Measurements from ENCODE around the gene PDK2. TPM values are rescaled to one million over a fixed set of nuclear protein-coding genes. Genes with fewer than 3 reads are reported as not detected.

Gene PDK2
- total and polyA plus RNA-seq, 2 experiments from 2014 or later: 12.0 to 15.9 TPM

GRCh38 chr17:50154604-50155003, 59.5 kb downstream of the PDK2 start:
- Histone ChIP-seq H4K20me1 (replicated peaks; ENCODE audit: insufficient read depth) (no peaks in the 10 kb centered on the region), H2AFZ (no peak overlapping the region), H3F3A (replicated peaks; ENCODE audit: low read depth) (peaks cover 5% of the 10 kb centered on the region; the same call in 1 of the 2 replicates), H3K36me3 (ENCODE audit: insufficient read depth) (no peaks in the 10 kb centered on the region), H3K79me2 (replicated peaks; ENCODE audit: insufficient read depth) (no peaks in the 10 kb centered on the region), H3K27ac (ENCODE audit: low read depth) (no peak overlapping the region), H3K27me3 (ENCODE audit: insufficient read depth) (peaks cover 11% of the 10 kb centered on the region), H3K4me3 (no peak overlapping the region), H3K4me2 (no peak overlapping the region), H3K9me2 (ENCODE audit: insufficient read depth) (no peaks in the 10 kb centered on the region), H3K4me1 (ENCODE audit: insufficient read depth) (peaks cover 11% of the 10 kb centered on the region)
- peaks cover 18% of the 10 kb centered on the region for H3K4me1 Mint-ChIP-seq
- H3K27me3 Mint-ChIP-seq (ENCODE audit: insufficient read depth, low read depth, poor library complexity): peaks cover 14% of the 10 kb centered on the region
- H3K4me3 Mint-ChIP-seq: no peak overlapping the region; the same call in 2 of the 3 replicates
- TF ChIP-seq EZH2 (IDR thresholded peaks at IDR 0.05; ENCODE audit: low read depth, unreplicated experiment): no peak
- no peak for TF ChIP-seq ZNF331 (CRISPR knock-in tag; IDR thresholded peaks at IDR 0.05; ENCODE audit: low read depth)
- TF ChIP-seq JUNB (IDR thresholded peaks at IDR 0.05; ENCODE audit: unreplicated experiment): no peak
- TF ChIP-seq POLR2AphosphoS5 (IDR thresholded peaks at IDR 0.05; ENCODE audit: low read depth): no peak
- TF ChIP-seq NANOG (IDR thresholded peaks at IDR 0.05; ENCODE audit: borderline replicate concordance): no peak
- TF ChIP-seq EZH2phosphoT487 (IDR thresholded peaks at IDR 0.05; ENCODE audit: unreplicated experiment): no peak
- TF ChIP-seq, protein P1, sequence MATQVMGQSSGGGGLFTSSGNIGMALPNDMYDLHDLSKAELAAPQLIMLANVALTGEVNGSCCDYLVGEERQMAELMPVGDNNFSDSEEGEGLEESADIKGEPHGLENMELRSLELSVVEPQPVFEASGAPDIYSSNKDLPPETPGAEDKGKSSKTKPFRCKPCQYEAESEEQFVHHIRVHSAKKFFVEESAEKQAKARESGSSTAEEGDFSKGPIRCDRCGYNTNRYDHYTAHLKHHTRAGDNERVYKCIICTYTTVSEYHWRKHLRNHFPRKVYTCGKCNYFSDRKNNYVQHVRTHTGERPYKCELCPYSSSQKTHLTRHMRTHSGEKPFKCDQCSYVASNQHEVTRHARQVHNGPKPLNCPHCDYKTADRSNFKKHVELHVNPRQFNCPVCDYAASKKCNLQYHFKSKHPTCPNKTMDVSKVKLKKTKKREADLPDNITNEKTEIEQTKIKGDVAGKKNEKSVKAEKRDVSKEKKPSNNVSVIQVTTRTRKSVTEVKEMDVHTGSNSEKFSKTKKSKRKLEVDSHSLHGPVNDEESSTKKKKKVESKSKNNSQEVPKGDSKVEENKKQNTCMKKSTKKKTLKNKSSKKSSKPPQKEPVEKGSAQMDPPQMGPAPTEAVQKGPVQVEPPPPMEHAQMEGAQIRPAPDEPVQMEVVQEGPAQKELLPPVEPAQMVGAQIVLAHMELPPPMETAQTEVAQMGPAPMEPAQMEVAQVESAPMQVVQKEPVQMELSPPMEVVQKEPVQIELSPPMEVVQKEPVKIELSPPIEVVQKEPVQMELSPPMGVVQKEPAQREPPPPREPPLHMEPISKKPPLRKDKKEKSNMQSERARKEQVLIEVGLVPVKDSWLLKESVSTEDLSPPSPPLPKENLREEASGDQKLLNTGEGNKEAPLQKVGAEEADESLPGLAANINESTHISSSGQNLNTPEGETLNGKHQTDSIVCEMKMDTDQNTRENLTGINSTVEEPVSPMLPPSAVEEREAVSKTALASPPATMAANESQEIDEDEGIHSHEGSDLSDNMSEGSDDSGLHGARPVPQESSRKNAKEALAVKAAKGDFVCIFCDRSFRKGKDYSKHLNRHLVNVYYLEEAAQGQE (IDR thresholded peaks at IDR 0.05; ENCODE audit: unreplicated experiment): no peak
- TF ChIP-seq, protein P2, sequence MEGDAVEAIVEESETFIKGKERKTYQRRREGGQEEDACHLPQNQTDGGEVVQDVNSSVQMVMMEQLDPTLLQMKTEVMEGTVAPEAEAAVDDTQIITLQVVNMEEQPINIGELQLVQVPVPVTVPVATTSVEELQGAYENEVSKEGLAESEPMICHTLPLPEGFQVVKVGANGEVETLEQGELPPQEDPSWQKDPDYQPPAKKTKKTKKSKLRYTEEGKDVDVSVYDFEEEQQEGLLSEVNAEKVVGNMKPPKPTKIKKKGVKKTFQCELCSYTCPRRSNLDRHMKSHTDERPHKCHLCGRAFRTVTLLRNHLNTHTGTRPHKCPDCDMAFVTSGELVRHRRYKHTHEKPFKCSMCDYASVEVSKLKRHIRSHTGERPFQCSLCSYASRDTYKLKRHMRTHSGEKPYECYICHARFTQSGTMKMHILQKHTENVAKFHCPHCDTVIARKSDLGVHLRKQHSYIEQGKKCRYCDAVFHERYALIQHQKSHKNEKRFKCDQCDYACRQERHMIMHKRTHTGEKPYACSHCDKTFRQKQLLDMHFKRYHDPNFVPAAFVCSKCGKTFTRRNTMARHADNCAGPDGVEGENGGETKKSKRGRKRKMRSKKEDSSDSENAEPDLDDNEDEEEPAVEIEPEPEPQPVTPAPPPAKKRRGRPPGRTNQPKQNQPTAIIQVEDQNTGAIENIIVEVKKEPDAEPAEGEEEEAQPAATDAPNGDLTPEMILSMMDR (conservative IDR thresholded peaks at IDR 0.05; ENCODE audit: low read depth in 2 of 2): no peak
- TF ChIP-seq STAT1 (IDR thresholded peaks at IDR 0.05; ENCODE audit: unreplicated experiment): no peak
- no peak for TF ChIP-seq ZNF114 (CRISPR knock-in tag; IDR thresholded peaks at IDR 0.05)
- no peak for TF ChIP-seq ZNF462 (CRISPR knock-in tag; IDR thresholded peaks at IDR 0.05)
- no peak for TF ChIP-seq ETS1 (IDR thresholded peaks at IDR 0.05)
- TF ChIP-seq CREB1 (CRISPR knock-in tag; IDR thresholded peaks at IDR 0.05; ENCODE audit: low read depth): no peak
- H3K36me3 Mint-ChIP-seq (ENCODE audit: low read depth): no peaks in the 10 kb centered on the region
- no peak for DNase-seq (ENCODE audit: low spot score)
- H3K27ac Mint-ChIP-seq: no peak overlapping the region
- no peaks in the 10 kb centered on the region; the same call in 2 of the 3 replicates for H3K9me3 Mint-ChIP-seq
- ATAC-seq: no peak
